ENCODE results near the gene ITPKC.
"Not testable (repeated sequence)": the region's sequence is repeated elsewhere in the genome, so short reads cannot be mapped to it uniquely, and the experiment has no call there.

ITPKC gene

DNA sequence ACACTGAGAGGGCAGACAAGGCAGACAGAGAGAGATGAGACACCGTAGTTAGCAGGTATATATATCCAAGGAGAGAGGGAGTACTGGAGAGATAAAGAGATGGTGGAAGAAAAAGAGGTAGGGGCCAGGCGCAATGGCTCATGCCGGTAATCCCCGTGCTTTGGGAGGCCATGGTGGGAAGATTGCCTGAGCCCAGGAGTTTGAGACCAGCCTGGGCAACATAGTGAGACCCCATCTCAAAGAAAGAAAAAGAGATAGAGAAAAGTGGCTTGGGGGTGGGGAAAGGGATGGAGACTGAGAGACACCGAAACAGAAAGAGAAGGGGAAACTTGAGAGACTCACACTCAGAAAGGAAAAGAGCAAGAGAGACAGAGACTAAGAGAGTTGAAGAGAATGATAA is 63.7 kb downstream of the ITPKC start:
- peaks cover 14% of the 10 kb centered on the region for H3K4me1 ChIP-seq (ENCODE audit: control insufficient read depth, insufficient read depth, low read length)
- no peaks in the 10 kb centered on the region for H3K9me3 ChIP-seq (ENCODE audit: control insufficient read depth, low read length)
- H3K9ac ChIP-seq (ENCODE audit: low read length): no peak overlapping the region
- no peak overlapping the region for H3K4me3 ChIP-seq (ENCODE audit: low read length)
- H3K27me3 ChIP-seq (ENCODE audit: control insufficient read depth, insufficient read depth, low read length): no peaks in the 10 kb centered on the region
- H3K36me3 ChIP-seq (ENCODE audit: control insufficient read depth, insufficient read depth, low read length): no peaks in the 10 kb centered on the region

GRCh38 chr19:40781140-40781539 is 64.2 kb downstream of the ITPKC start:
- no peak overlapping the region for H3K9ac ChIP-seq (ENCODE audit: low read length)
- H3K36me3 ChIP-seq (ENCODE audit: control insufficient read depth, insufficient read depth, low read length): no peaks in the 10 kb centered on the region
- H3K4me3 ChIP-seq (ENCODE audit: low read length): no peak overlapping the region
- H3K27me3 ChIP-seq (ENCODE audit: control insufficient read depth, insufficient read depth, low read length): no peaks in the 10 kb centered on the region
- peaks cover 14% of the 10 kb centered on the region for H3K4me1 ChIP-seq (ENCODE audit: control insufficient read depth, insufficient read depth, low read length)
- H3K9me3 ChIP-seq (ENCODE audit: control insufficient read depth, low read length): no peaks in the 10 kb centered on the region

- H3K27me3 ChIP-seq (ENCODE audit: control insufficient read depth, insufficient read depth, low read length): no peaks in the 10 kb centered on the region
- peaks cover 7% of the 10 kb centered on the region for H3K4me1 ChIP-seq (ENCODE audit: control insufficient read depth, insufficient read depth, low read length)
- no peaks in the 10 kb centered on the region for H3K36me3 ChIP-seq (ENCODE audit: control insufficient read depth, insufficient read depth, low read length)
Measured at GRCh38 chr19:40783711-40784110, 66.8 kb downstream of the ITPKC start.

GRCh38 chr19:40784146-40784545 is 67.2 kb downstream of the ITPKC start:
- H3K4me1 ChIP-seq (ENCODE audit: control insufficient read depth, insufficient read depth, low read length); H3K9me3 ChIP-seq (ENCODE audit: control insufficient read depth, low read length); H3K27me3 ChIP-seq (ENCODE audit: control insufficient read depth, insufficient read depth, low read length); H3K9ac ChIP-seq (ENCODE audit: low read length); H3K4me3 ChIP-seq (ENCODE audit: low read length); H3K36me3 ChIP-seq (ENCODE audit: control insufficient read depth, insufficient read depth, low read length): not testable (repeated sequence)

More at GRCh38 chr19:40783711-40784110, 66.8 kb downstream of the ITPKC start:
- no peak overlapping the region for H3K4me3 ChIP-seq (ENCODE audit: low read length)
- H3K9me3 ChIP-seq (ENCODE audit: control insufficient read depth, low read length): no peaks in the 10 kb centered on the region
- H3K9ac ChIP-seq (ENCODE audit: low read length): no peak overlapping the region

GRCh38 chr19:40785526-40785925 is 68.6 kb downstream of the ITPKC start:
- Histone ChIP-seq H3K27me3 (ENCODE audit: control insufficient read depth, insufficient read depth, low read length) (no peaks in the 10 kb centered on the region), H3K4me1 (ENCODE audit: control insufficient read depth, insufficient read depth, low read length) (no peaks in the 10 kb centered on the region), H3K9me3 (ENCODE audit: control insufficient read depth, low read length) (no peaks in the 10 kb centered on the region), H3K4me3 (ENCODE audit: low read length) (no peak overlapping the region), H3K9ac (ENCODE audit: low read length) (no peak overlapping the region), H3K36me3 (ENCODE audit: control insufficient read depth, insufficient read depth, low read length) (no peaks in the 10 kb centered on the region)

DNA sequence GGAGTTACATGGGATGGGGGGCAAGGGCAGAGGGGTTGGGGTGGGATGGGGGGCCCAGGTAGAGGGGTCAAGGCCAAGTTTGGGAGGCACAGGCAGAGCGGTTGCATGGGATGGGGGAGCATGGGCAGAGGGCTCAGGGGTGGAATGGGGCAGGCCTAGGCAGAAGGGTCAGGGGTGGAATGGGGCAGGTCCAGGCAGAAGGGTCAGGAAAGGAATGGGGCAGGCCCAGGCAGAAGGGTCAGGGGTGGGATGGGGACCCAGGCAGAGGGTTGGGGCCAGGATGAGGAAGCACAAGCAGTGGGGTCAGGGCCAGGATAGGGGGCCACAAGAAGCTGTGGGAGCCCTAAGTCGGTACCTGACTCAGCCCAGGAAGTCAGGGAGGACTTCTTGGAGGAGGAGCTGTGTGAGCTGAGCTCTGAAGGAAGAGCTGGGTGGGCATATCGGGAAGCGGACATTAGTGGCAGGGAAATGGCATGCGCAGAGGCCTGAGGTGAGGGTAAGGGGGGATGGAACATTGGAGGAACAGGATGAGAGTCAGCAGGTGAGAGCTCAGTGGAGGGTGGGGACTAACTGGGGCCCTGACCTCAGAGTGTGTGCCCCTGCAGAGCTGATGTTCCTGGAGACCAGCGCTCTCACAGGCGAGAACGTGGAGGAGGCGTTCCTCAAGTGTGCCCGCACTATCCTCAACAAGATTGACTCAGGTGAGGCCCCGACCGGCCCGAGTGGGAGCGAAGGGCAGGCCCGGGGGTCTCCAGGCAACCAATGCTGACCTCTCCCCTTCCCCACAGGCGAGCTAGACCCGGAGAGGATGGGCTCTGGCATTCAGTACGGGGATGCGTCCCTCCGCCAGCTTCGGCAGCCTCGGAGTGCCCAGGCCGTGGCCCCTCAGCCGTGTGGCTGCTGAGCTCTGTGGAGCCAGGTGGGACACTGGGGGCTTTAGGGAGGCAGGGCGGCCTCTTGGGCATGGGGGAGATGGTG is 69.4 kb downstream of the ITPKC start:
- H3K4me3 ChIP-seq (ENCODE audit: low read length): no peak overlapping the region
- no peaks in the 10 kb centered on the region for H3K9me3 ChIP-seq (ENCODE audit: control insufficient read depth, low read length)
- H3K36me3 ChIP-seq (ENCODE audit: control insufficient read depth, insufficient read depth, low read length): no peaks in the 10 kb centered on the region
- H3K27me3 ChIP-seq (ENCODE audit: control insufficient read depth, insufficient read depth, low read length): no peaks in the 10 kb centered on the region
- H3K9ac ChIP-seq (ENCODE audit: low read length): no peak overlapping the region
- H3K4me1 ChIP-seq (ENCODE audit: control insufficient read depth, insufficient read depth, low read length): peaks cover 2% of the 10 kb centered on the region
